ENCODE measurements around the gene KCNIP4. TPM values are rescaled to one million over a fixed set of nuclear protein-coding genes. Genes with fewer than 3 reads are reported as not detected.

KCNIP4 gene
- total and polyA plus RNA-seq, 2 experiments from 2014 or later = 0.69 to 1.00 TPM

- H3K27ac ChIP-seq = no peak overlapping the region
- no peaks in the 10 kb centered on the region for H3K36me3 ChIP-seq (replicated peaks; ENCODE audit: insufficient read depth, low read depth)
- no peaks in the 10 kb centered on the region for H3K9me3 ChIP-seq (ENCODE audit: low read depth)
- no peaks in the 10 kb centered on the region for H3K79me2 ChIP-seq
- no peaks in the 10 kb centered on the region for H3K9me2 ChIP-seq (replicated peaks; ENCODE audit: insufficient read depth)
- no peak overlapping the region for H3K4me2 ChIP-seq
- WGBS (ENCODE audit: low lambda C conversion rate, missing lambda C conversion rate) = 93% methylated on average over 4 of the region's 4 CpGs
- no peaks in the 10 kb centered on the region for H4K20me1 ChIP-seq (ENCODE audit: insufficient read depth, poor library complexity, severe bottlenecking)
- TF ChIP-seq EZH2 (IDR thresholded peaks at IDR 0.05; ENCODE audit: borderline replicate concordance) (no peak), CTCF (IDR thresholded peaks at IDR 0.05; ENCODE audit: poor library complexity) (no peak), EZH2phosphoT487 (IDR thresholded peaks at IDR 0.05; ENCODE audit: low read depth, severe bottlenecking, unreplicated experiment) (no peak)
- no peak for DNase-seq (ENCODE audit: low spot score)
- peaks cover 2% of the 10 kb centered on the region for H3K4me1 ChIP-seq (ENCODE audit: insufficient read depth)
- no peak overlapping the region for H2AFZ ChIP-seq
- no peak overlapping the region for H3K4me3 ChIP-seq
- H3K27me3 ChIP-seq = no peaks in the 10 kb centered on the region
These were observed 199.2 kb downstream of the KCNIP4 start for GRCh38 chr4:21749412-21749811.

- Histone ChIP-seq H3K4me3 (no peak overlapping the region), H3K4me2 (no peak overlapping the region), H3K27ac (no peak overlapping the region), H3K9me2 (replicated peaks; ENCODE audit: insufficient read depth) (no peaks in the 10 kb centered on the region), H3K79me2 (no peaks in the 10 kb centered on the region), H3K27me3 (no peaks in the 10 kb centered on the region), H4K20me1 (ENCODE audit: insufficient read depth, poor library complexity, severe bottlenecking) (no peaks in the 10 kb centered on the region), H3K9me3 (ENCODE audit: low read depth) (no peaks in the 10 kb centered on the region), H3K4me1 (ENCODE audit: insufficient read depth) (no peaks in the 10 kb centered on the region), H2AFZ (no peak overlapping the region), H3K36me3 (replicated peaks; ENCODE audit: insufficient read depth, low read depth) (no peaks in the 10 kb centered on the region)
- no peak for TF ChIP-seq EZH2phosphoT487 (IDR thresholded peaks at IDR 0.05; ENCODE audit: low read depth, severe bottlenecking, unreplicated experiment)
- DNase-seq (ENCODE audit: low spot score) = no peak
These were observed 204.5 kb downstream of the KCNIP4 start for GRCh38 chr4:21744046-21744445.

- 89% methylated on average over 2 of the region's 2 CpGs for WGBS (ENCODE audit: low lambda C conversion rate, missing lambda C conversion rate)
These were observed 206.2 kb downstream of the KCNIP4 start for GRCh38 chr4:21742326-21742725.

GRCh38 chr4:21738821-21739220, 209.8 kb downstream of the KCNIP4 start:
- Histone ChIP-seq H2AFZ (no peak overlapping the region), H3K79me2 (no peaks in the 10 kb centered on the region), H3K9me2 (replicated peaks; ENCODE audit: insufficient read depth) (no peaks in the 10 kb centered on the region), H3K4me3 (no peak overlapping the region), H3K4me1 (ENCODE audit: insufficient read depth) (no peaks in the 10 kb centered on the region), H3K4me2 (no peak overlapping the region), H4K20me1 (ENCODE audit: insufficient read depth, poor library complexity, severe bottlenecking) (no peaks in the 10 kb centered on the region), H3K36me3 (replicated peaks; ENCODE audit: insufficient read depth, low read depth) (no peaks in the 10 kb centered on the region), H3K27ac (no peak overlapping the region), H3K27me3 (no peaks in the 10 kb centered on the region), H3K9me3 (ENCODE audit: low read depth) (no peaks in the 10 kb centered on the region)
- 95% methylated on average over 4 of the region's 4 CpGs for WGBS (ENCODE audit: low lambda C conversion rate, missing lambda C conversion rate)
- no peak for TF ChIP-seq EZH2phosphoT487 (IDR thresholded peaks at IDR 0.05; ENCODE audit: low read depth, severe bottlenecking, unreplicated experiment)
- TF ChIP-seq EZH2 (IDR thresholded peaks at IDR 0.05; ENCODE audit: borderline replicate concordance) = no peak
- no peak for TF ChIP-seq CTCF (IDR thresholded peaks at IDR 0.05; ENCODE audit: poor library complexity)
- DNase-seq (ENCODE audit: low spot score) = no peak

More at GRCh38 chr4:21742326-21742725, 206.2 kb downstream of the KCNIP4 start:
- no peak overlapping the region for H3K4me2 ChIP-seq
- H3K9me3 ChIP-seq (ENCODE audit: low read depth) = no peaks in the 10 kb centered on the region
- no peak overlapping the region for H3K27ac ChIP-seq
- H2AFZ ChIP-seq = no peak overlapping the region
- no peak for TF ChIP-seq CTCF (IDR thresholded peaks at IDR 0.05; ENCODE audit: poor library complexity)
- no peak for TF ChIP-seq EZH2phosphoT487 (IDR thresholded peaks at IDR 0.05; ENCODE audit: low read depth, severe bottlenecking, unreplicated experiment)
- no peak for TF ChIP-seq EZH2 (IDR thresholded peaks at IDR 0.05; ENCODE audit: borderline replicate concordance)
- no peaks in the 10 kb centered on the region for H3K27me3 ChIP-seq
- H4K20me1 ChIP-seq (ENCODE audit: insufficient read depth, poor library complexity, severe bottlenecking) = no peaks in the 10 kb centered on the region
- no peak overlapping the region for H3K4me3 ChIP-seq
- H3K36me3 ChIP-seq (replicated peaks; ENCODE audit: insufficient read depth, low read depth) = no peaks in the 10 kb centered on the region
- H3K79me2 ChIP-seq = no peaks in the 10 kb centered on the region
- H3K9me2 ChIP-seq (replicated peaks; ENCODE audit: insufficient read depth) = no peaks in the 10 kb centered on the region
- no peak for DNase-seq (ENCODE audit: low spot score)
- no peaks in the 10 kb centered on the region for H3K4me1 ChIP-seq (ENCODE audit: insufficient read depth)

Data from hepatocyte (in vitro differentiated cells).